ENCODE data around the gene N4BP3.
"Not testable (repeated sequence)": the region's sequence is repeated elsewhere in the genome, so short reads cannot be mapped to it uniquely, and the experiment has no call there.

Gene N4BP3

DNA sequence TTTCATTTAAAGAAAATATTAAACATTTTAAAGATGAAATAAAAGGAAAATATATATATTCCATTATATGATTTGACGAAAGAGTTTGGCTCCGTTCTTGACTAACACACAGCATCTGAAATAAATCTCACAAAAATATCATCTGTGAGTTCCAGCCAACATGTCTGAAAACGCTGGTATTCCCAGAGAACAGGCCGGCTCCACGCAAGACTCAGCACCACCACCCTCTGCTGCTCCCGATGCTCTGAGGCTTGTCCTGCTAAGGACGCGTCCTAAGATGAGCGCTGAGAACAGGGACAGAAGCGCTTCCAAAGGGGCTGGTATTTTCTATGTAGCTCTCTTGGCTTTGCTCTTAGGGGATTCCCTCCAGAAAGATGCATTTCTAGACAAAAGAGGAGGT, 40.6 kb upstream of the N4BP3 start:
- no peaks in the 10 kb centered on the region for H3K4me1 ChIP-seq (ENCODE audit: control insufficient read depth in 1 of 2, insufficient read depth in 1 of 2, low read depth in 1 of 2, low read length in 1 of 2)
- TF ChIP-seq, protein P1, sequence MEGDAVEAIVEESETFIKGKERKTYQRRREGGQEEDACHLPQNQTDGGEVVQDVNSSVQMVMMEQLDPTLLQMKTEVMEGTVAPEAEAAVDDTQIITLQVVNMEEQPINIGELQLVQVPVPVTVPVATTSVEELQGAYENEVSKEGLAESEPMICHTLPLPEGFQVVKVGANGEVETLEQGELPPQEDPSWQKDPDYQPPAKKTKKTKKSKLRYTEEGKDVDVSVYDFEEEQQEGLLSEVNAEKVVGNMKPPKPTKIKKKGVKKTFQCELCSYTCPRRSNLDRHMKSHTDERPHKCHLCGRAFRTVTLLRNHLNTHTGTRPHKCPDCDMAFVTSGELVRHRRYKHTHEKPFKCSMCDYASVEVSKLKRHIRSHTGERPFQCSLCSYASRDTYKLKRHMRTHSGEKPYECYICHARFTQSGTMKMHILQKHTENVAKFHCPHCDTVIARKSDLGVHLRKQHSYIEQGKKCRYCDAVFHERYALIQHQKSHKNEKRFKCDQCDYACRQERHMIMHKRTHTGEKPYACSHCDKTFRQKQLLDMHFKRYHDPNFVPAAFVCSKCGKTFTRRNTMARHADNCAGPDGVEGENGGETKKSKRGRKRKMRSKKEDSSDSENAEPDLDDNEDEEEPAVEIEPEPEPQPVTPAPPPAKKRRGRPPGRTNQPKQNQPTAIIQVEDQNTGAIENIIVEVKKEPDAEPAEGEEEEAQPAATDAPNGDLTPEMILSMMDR (IDR thresholded peaks at IDR 0.05) = no peak
- no peaks in the 10 kb centered on the region for H3K9me3 ChIP-seq
- H3K27me3 ChIP-seq = peaks cover 31% of the 10 kb centered on the region
- H3K27ac ChIP-seq = no peak overlapping the region
- H3K36me3 ChIP-seq = no peaks in the 10 kb centered on the region
- H3K4me3 ChIP-seq (ENCODE audit: low read depth in 1 of 2, low read length in 1 of 2) = no peak overlapping the region

DNA sequence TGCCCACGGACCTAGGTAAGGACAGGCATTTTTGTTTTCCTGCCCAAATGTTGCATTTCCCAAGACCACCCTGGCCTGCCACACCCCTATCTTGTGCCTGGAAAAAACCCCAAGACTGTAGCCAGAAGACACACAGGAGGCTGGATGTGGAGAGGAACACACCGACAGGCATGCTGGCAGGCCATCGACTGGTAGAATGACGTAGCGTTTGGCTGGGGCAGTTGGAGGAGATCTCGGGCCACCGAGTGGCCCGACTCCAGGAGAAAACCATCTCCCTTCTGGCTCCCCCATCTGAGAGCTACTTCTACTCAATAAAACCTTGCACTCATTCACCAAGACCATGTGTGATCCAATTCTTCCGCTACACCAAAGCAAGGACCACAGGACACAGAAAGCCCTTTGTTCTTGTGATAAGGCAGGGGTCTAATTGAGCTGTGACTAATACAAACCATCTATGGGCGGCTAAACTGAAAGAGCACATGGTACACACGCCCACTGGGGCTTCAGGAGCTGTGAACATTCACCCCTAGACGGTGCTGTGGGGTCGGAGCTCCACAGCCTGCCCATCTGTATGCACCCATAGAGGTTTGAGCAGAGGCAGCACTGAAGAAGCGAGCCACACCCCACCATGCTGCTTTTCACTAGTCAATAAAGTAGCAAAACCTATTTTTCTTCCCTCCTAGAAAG, 38.9 kb upstream of the N4BP3 start:
- no peaks in the 10 kb centered on the region for H3K36me3 ChIP-seq
- no peak overlapping the region for H3K4me3 ChIP-seq (ENCODE audit: low read depth in 1 of 2, low read length in 1 of 2)
- H3K27me3 ChIP-seq = peaks cover 26% of the 10 kb centered on the region
- H3K4me1 ChIP-seq (ENCODE audit: control insufficient read depth in 1 of 2, insufficient read depth in 1 of 2, low read depth in 1 of 2, low read length in 1 of 2) = no peaks in the 10 kb centered on the region
- H3K27ac ChIP-seq = no peak overlapping the region
- TF ChIP-seq, protein P1 (IDR thresholded peaks at IDR 0.05) = no peak
- no peaks in the 10 kb centered on the region for H3K9me3 ChIP-seq

DNA sequence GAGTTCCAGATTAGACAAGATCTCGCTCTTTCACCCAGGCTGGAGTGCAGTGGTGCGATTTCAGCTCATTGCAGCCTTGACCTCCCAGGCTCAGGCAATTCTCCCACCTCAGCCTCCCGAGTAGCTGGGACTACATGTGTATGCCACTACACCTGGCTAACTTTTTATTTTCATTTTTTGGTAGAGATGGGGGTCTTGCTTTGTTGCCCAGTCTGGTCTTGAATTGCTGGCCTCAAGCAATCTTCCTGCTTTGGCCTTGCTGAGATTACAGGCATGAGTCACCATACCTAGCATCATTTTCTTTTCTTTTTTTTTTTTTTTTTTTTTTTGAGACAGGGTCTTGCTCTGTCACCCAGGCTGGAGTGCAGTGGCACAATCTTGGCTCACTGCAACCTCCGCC, 36.4 kb upstream of the N4BP3 start:
- H3K9me3 ChIP-seq; H3K36me3 ChIP-seq; H3K27ac ChIP-seq; H3K4me3 ChIP-seq (ENCODE audit: low read depth in 1 of 2, low read length in 1 of 2); H3K4me1 ChIP-seq (ENCODE audit: control insufficient read depth in 1 of 2, insufficient read depth in 1 of 2, low read depth in 1 of 2, low read length in 1 of 2): not testable (repeated sequence)
- peaks cover 26% of the 10 kb centered on the region for H3K27me3 ChIP-seq

DNA sequence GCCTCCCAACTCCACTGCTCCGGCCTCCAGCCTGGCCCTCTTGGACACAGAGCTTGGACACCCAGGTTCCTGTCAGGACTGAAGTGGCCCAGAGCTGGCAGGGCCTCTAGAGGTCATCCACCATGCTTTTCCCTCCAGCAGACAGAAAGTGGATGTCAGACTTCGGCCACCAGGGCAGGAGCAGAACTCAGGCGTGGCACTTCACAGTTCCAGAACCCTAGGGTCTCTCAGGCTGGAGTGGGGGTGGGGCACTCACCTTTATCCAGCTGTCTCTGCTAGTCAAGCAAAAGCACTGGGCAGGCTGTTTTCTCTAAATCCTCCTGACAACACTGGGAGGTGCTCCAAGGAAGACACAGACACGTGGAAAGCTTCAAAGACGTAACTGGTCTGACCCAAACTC, 35.6 kb upstream of the N4BP3 start:
- peaks cover 26% of the 10 kb centered on the region for H3K27me3 ChIP-seq
- no peaks in the 10 kb centered on the region for H3K4me1 ChIP-seq (ENCODE audit: control insufficient read depth in 1 of 2, insufficient read depth in 1 of 2, low read depth in 1 of 2, low read length in 1 of 2)
- H3K27ac ChIP-seq = no peak overlapping the region
- TF ChIP-seq, protein P1 (IDR thresholded peaks at IDR 0.05) = no peak
- no peak overlapping the region for H3K4me3 ChIP-seq (ENCODE audit: low read depth in 1 of 2, low read length in 1 of 2)
- no peaks in the 10 kb centered on the region for H3K9me3 ChIP-seq
- no peaks in the 10 kb centered on the region for H3K36me3 ChIP-seq

DNA sequence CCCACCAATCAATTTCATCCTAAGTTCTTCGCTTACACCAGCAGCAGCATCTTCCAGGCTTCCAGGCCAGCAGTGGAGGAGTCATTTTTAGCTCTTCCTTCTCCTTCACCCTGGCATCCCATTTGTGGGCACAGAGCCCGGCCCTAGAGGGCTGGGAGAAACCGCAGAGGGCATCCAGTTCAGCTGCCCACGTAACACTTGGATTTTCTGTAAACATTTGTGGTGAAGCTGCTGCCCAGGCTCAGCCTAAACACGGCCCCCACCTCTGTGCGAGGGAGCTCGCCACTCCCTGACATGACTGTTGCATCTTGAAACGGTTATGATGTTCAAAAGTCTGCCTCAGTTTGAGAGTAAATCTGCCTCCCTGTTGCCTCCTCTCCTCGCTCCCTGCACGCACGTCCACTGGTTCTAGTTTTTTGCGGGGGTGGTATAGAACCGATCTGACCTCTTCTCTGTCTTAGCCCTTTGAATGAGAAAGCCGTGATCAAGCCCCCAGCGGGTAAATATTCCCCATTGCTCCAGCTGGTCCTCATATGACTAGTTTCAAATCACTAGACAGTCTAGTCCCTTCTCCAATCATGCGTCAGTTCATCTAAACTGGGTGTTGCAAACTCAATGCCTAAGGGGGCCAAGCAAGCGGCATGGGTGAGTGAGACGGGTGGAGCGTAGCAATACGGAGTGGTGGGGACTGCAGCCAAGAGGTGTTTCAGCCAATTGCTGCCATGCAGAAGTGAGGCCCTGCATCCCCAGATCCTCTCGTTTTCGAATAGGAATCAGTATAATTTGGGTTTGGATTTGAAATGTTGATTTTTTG, 34.9 kb upstream of the N4BP3 start:
- H3K27ac ChIP-seq = no peak overlapping the region
- TF ChIP-seq, protein P1 (IDR thresholded peaks at IDR 0.05) = no peak
- no peak overlapping the region for H3K4me3 ChIP-seq (ENCODE audit: low read depth in 1 of 2, low read length in 1 of 2)
- H3K4me1 ChIP-seq (ENCODE audit: control insufficient read depth in 1 of 2, insufficient read depth in 1 of 2, low read depth in 1 of 2, low read length in 1 of 2) = no peaks in the 10 kb centered on the region
- no peaks in the 10 kb centered on the region for H3K36me3 ChIP-seq
- peaks cover 26% of the 10 kb centered on the region for H3K27me3 ChIP-seq
- no peaks in the 10 kb centered on the region for H3K9me3 ChIP-seq

DNA sequence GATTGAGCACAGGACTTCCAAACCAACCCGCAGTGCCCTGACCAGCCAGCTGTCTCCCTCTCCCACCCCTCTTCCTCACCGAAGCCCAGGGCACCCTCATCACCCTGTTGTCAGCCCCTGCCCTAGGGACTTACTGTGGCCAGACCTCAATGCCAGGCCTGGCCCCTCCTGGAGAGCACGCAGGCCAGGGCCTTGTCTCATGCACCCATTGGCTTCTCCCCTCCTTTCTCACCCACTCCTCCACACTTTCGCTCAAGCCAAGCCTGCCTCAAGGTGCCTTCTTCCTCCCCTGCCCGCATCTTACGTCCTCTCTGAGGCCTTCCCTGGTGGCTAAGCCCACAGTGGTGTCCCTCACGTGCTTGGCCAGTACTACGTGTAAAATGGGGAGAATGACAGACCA, 33.3 kb upstream of the N4BP3 start:
- no peaks in the 10 kb centered on the region for H3K9me3 ChIP-seq
- no peak overlapping the region for H3K4me3 ChIP-seq (ENCODE audit: low read depth in 1 of 2, low read length in 1 of 2)
- TF ChIP-seq, protein P1 (IDR thresholded peaks at IDR 0.05) = no peak
- no peaks in the 10 kb centered on the region for H3K4me1 ChIP-seq (ENCODE audit: control insufficient read depth in 1 of 2, insufficient read depth in 1 of 2, low read depth in 1 of 2, low read length in 1 of 2)
- H3K27me3 ChIP-seq = peaks cover 23% of the 10 kb centered on the region
- H3K36me3 ChIP-seq = no peaks in the 10 kb centered on the region
- no peak overlapping the region for H3K27ac ChIP-seq

All from neutrophil (primary cell).